Measurements from ENCODE around the gene C1QB.

- no peak for TF ChIP-seq EZH2 (IDR thresholded peaks at IDR 0.05; ENCODE audit: low read length)
- no peak for TF ChIP-seq CTCF (optimal IDR thresholded peaks at IDR 0.05 in 1 of 3, IDR thresholded peaks at IDR 0.05 in 1 of 3, conservative IDR thresholded peaks at IDR 0.05 in 1 of 3; ENCODE audit: extremely low read depth in 1 of 3, insufficient read depth in 2 of 3, low read length in 3 of 3)
These were observed 16.7 kb upstream of the C1QB start, which contains the start of gene C1QA for GRCh38 chr1:22636353-22636752.

Data from keratinocyte (primary cell).